Midbrain (tissue), 1 donor: ENCODE results near the gene PROSER3.

ENCODE experiments used
- DNase-seq: peaks from one replicate; lab custom pipeline; 2025; lab: John Stamatoyannopoulos, UW

The PROSER3 gene

DNA sequence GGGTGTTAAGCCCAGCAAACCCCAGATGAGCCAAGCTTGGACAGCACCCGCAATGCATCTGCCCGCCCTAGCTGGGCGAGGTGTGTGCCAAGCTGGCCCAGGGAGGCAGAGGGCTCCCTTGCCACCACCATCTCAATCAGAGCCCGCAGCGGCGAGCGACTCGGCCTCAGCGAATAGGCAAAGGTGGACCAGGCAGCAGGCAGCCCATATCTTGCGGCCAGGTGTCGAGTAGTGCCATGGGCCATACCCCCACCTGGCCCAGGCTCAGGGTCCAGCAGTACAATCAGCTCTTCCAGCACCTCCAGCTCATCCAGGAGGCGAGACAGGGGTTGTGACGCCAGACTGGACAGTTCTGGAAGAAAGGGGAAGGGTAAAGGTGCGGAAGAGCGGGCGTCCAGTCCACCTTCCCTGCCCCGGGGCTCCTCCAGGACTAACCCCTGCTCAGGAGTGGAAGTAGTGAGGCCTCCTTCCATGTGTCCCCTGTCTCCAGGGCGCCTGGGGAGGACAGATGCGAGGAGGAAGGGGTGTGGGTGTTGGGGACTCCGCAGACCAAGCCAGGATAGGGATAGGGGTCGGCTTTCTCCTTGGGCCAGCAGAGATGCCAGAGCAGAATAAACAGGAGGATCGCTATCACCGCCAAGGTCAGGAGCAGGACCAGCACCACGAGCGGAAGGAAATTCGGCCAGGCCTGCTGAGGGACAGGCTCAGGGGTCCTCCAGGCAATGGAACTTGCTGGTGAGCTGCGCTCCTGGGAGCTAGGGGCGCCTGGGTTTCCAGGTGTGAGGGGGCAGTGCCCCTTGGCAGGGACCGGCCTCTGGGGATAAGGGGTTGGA, 18.5 kb upstream of the PROSER3 start:
- no peak for DNase-seq

DNA sequence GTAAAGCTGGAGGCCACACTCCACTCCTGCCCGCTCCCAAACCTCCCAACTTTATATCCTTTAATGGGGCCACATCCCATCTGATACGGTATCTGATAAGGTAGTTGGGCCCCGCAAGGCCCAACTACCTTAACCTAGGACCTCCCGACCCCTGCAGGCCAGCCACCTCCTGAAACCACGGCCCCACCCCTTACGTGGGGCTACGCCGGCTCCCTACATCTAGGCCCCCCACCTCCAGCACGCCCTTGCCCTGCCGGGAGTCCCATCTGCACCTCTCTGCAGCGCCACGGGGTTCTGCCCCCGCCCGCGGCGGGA, 17.9 kb upstream of the PROSER3 start:
- DNase-seq: no peak

DNA sequence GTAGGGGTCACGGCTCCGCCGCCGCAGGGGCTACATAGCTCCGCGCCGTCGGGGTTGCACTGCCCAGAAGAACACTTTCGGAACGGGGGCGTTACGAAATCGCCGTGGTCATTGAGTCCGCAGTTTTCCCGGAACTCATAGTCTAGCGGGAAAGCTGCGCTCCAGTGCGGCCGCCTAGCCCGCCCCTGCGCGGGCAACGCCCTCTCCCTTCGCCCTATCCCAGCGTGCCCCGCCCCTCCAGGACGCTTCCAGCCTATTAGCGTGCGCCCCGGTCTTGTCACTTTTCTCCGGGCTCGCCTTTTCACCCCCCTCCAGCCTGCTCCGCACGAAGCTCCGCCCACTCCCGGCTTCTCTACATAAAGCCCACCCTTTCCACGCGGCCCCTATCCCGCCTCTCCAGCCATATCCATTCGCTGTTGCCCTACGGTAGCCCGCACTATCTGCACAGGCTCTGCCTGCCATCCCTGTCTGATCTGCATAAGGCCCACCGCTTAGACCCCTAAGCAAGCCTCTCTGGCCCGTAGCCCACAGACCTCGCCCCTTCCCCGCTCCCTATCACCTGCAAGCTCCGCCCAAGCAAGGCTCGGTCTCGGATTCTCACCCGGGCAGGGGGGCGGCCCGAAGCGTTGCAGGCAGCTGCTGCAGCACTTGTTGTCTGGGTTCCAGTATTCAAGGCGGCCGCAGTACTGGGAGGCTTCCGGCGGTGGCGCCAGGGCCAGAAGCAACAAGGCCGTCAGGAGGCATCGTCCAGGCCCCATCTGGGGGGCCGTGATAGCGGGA, 17.4 kb upstream of the PROSER3 start:
- peak; percentile 99 for DNase-seq

DNA sequence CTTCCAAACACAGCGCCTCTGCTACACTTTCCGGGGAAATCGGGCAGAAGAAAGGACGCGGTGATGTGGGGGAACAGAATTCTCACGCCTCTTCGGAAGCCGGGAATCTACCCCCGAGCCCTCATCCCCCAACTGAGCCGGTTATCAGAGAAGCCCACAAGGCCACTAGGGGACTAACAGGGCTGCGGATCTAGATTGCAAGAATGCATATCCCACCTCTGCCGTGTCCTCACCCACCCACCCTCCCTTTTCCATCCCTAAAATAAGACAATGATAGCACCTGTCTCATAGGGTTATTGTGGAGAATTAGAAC, 16.8 kb upstream of the PROSER3 start:
- no peak for DNase-seq

DNA sequence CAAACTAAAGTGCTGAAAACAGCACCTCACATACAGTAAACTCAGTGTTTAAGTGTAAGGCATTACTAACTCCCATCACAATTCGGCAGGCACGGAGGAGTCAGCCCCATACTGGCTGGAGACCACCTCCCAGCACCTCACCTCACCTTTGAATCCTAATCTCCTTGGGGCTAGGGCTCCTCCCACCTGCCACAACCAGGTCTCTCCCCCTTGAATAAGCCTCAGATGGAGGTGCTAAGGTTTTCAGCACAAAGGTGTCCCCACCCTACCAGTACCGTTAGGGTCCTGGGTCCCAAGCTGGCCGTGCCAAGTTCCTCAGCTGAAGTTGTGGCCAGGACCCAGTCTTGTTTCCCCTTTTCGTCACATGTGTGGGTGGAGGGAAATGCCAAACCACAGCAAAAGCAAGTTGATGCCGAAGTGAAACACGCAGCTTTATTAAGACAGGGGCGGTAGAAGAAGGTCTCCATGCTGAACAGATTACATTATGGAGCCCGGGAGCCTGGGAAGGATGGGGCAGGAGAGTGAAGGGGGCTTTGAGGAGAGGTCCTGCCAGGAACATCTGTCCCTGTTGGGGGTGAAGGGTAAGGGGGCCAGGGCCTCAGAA, 15.8 kb upstream of the PROSER3 start, which contains the start of gene IGFLR1:
IGFLR1 (minus strand) TSS at position 332 of the 604 bp plus-strand sequence. CDS start 1,272 bp downstream, outside the sequence.
- peak; percentile 22 for DNase-seq

DNA sequence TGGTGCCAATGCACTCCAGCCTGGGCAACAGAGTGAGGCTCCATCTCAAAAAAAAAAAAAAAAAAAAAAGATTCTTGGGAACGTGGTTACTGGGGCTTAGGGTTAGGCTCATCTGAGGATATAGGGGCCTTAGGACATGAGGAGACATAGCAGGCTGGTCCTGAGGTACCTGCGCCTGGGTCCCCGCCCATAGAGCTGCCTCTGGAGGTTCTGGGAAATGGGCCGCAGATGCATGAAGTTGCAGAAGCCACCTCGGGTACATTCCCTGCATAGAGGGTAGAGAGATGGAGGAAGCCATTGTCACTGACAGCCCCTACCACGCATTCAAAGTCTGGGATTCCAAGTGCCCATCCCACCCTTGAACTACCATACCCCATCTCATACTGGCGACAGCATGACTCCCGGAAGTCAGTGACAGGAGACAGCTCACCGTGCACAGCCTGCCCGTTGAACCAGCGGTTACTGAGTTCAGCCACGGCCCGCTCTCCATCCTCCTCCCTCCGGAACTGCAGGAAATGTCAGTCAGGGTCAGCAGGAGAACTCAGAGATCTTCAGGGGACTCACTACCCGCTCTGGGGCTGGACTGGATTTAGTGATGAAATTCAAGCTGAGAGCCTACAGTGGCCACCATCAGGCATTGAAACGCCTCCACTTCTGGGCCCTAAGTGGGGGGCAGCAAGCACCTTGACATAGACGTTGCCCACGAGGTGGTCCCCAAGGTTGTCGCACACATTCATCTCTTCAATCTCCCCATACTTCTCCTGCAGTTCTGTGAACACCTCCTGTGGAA, 14.1 kb upstream of the PROSER3 start:
- no peak for DNase-seq

DNA sequence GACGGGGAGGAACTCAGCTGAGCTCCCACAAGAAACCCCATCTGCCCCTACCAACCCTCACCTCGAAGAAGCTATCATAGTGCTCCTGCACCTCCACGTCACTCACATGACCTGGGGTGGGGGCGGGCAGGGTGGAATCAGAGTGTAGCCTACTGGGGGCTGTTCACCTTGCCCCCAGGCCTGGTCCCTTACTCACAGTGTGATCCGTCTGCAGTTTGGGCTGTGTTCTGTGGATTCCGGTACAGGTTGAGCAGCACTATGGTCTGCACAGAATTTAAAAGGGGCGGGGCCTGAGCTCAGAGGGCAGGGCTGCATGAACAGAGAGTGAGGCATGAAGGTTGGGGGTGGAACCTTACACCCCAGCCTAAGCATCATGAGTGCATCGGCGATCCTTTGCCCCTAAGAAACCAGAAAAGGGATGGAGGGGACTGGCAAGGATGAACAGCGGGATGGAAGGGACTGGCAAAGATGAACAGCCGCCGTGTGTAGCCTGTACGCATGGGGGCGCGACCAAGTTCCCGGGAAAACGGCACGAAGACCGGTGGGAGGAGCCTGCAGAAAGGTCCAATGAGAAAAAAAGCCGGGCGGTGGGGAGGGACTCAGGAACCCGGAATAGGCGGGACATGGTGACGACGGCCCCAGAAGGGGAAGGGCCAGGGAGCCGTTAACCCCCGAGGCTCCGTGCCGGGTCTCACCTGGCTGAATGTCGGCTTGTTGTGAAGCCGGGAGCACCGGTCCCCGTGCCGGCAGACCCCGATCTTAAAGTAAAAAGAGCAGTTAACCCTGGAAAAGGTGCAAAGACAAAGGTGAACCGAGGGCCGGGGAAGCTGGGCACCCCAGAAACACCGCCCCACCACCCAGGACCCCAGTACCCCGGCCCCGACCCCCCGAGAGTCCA, 13.3 kb upstream of the PROSER3 start:
- peak; percentile 96 for DNase-seq

DNA sequence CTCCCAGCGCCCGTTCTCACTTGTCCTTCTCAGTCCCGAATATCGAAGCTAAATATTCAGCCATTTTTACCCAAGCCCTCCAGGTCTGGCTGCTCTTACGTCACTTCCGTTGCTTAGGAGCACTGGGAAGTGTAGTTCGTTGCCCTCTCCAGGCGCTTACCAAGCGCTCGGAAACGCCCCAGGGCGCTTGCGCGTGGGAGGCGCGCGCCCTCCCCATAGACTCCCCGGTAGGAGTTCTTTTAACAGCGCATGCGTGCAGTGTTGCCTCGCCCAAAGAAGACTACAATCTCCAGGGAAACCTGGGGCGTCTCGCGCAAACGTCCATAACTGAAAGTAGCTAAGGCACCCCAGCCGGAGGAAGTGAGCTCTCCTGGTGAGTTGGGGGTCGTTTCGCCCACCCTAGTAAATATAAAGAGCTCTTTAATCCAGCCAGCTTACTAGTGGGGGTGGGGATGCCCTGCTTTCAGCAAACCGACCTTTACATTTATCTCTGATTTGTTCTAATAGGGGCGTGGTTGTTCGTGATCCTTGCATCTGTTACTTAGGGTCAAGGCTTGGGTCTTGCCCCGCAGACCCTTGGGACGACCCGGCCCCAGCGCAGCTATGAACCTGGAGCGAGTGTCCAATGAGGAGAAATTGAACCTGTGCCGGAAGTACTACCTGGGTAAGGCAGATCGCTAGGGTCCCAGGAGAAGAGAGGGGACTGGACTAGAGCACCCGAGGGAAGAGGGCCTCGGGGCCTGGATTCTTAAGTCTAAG, 12.5 kb upstream of the PROSER3 start, which contains the start of the genes PSENEN and U2AF1L4:
PSENEN (plus strand) TSS at position 324 of the 759 bp plus-strand sequence; CDS start at position 604, 280 bp downstream.
U2AF1L4 (minus strand) TSS at position 91 of the 759 bp plus-strand sequence; CDS start at position 64, 27 bp downstream.
- peak; percentile 100 for DNase-seq

DNA sequence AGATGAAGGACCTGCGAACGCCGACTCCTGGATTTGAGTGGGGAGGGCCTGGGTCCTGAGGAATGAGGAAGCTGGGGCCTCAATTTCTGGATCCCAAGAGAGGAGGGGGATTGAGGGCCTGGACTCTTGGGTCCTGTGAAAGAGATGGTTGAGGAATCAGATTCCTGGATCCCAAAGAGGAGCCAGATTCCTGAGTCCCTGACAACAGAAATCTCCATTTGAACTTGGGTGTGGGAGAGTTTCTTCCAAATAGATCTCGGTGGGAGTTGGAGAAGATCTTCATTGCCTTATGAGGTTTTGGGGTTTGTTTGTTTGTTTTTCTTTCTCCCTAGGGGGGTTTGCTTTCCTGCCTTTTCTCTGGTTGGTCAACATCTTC, 11.9 kb upstream of the PROSER3 start:
- DNase-seq: no peak

DNA sequence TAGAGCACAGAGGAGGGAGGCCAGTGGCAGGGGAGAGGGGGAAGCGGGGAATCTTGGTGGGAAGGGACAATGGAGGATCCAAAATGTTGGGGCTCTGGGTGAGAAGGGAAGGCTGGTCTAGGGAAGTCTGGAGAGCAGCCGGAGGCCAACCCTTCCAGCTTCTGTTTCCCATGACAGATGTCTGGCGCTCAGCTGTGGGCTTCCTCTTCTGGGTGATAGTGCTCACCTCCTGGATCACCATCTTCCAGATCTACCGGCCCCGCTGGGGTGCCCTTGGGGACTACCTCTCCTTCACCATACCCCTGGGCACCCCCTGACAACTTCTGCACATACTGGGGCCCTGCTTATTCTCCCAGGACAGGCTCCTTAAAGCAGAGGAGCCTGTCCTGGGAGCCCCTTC, 11.4 kb upstream of the PROSER3 start:
- no peak for DNase-seq

DNA sequence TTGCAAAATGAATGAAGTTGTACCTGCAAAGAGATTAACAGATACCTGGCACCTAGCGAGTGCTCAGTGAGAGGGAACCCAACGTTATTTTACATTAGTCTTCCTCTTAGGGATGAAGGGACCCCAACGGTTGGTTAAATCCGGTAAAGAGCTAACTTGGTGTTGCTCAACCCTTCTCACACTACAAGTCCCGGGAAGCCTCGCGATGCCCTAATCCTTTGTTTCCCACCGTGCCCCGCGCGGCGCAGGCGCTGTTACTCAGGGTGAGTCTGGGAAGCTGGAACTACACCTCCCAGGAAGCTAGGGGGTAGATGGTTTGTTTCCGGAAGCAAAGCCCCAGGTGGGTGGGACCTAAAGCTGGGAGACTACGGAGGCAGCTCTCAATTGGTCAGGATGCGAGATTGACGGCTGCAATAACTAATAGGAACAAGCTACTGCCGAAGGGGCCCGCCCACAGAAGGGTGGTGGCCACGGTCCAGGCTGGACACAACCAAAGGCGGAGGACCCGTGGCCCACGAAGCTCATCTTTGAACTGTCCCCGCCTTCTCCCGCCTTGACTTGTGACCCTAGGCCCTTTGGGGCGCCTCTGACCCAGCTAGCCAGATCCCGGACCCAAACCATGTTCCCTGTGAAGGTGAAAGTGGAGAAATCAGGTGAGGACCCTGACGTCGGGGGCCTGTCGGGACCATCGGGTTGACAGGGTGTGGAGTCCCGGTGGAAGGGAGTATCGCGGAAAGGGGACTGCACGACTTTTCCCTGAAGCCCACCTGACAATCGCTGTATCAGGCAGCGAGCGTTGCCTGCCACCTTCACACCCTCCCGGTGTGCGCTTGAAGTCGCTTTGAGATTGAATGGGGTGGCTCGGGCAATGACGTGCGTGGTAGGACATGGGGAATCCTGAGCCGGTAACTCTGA, 9.6 kb upstream of the PROSER3 start, which contains the start of gene LIN37:
LIN37 (plus strand) TSS at position 471 of the 915 bp plus-strand sequence; CDS start at position 620, 149 bp downstream.
- DNase-seq: peak; percentile 100

DNA sequence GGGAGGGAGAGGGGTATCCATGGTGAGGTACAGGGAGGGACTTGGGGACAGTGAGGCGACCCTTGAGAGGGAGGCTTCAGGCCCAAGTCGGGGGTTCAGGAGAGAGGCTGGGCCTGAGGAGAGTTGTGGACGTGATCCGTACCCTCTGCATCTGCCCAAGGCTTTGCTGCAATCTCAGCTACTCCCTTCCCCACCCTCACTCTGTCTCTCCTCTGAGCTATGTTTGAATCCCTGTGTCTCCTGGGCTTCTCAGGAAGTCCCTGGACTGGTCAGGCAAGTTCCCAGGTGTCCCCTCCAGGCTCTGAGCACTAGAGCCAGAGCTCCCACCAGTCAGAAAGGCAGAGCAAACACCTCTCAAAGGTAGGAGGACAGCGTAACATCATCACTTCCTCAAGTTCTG, 7.8 kb upstream of the PROSER3 start:
- DNase-seq: no peak

DNA sequence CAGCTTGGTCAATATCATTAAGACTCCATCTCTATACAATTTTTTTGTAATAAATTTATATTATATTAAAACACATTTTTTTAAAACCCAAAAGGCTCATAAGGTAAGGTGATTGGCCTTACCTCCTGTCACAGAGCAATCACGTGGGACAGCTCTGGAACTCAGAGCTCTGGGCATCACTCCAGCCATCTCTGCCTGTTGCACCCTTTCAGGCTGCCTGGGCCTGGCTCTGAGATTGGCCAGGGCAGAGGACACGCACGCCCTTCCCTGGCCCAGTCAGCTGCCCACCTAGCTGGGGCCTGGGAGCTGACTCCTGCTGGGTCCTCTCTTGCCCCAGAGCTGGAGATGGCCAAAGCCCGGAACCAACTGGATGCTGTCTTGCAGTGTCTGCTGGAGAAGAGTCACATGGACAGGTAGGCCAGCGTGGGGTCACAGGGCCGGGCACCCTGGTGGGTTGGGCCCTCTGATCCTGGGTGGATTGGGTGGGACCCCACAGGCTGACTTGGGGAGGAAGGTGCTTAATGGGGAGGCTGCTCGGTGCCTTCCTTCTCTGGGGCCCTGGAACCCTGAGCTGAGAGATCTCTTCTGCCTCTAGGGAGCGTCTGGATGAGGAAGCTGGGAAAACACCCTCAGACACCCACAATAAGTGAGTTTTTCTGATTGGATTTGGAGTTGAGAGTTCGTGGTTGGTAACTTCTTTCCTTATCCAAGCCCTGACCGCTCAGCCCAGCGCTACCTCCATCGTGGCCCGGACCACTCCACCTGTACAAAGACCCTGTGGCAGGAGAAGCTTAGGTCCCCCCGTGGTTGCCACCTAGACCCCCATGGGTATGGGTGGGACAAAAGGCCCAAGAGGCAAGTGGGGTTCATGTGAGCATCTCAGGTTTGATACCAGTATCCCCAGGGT, 5.9 kb upstream of the PROSER3 start:
- DNase-seq: no peak

DNA sequence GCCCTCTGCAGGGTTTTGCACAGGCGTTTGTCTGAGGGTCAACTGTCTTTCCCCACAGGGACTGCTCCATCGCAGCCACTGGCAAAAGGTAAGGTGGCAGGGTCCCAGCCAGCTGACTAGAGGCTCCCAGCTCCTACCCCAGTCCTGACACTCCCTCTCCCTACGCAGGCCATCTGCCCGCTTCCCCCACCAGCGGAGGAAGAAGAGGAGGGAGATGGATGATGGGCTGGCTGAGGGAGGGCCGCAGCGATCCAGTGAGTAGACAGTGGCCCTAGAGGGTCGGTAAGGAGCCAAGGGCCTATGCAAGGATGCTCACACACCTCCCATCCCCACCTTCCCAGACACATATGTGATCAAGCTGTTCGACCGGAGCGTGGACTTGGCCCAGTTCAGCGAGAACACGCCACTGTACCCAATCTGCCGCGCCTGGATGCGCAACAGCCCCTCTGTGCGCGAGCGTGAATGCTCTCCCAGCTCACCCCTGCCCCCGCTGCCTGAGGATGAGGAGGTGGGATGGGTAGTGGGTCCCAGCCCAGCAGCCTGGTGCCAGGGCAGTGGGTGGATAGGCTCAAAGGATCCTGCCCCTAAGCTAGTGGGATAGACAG, 5.1 kb upstream of the PROSER3 start:
- no peak for DNase-seq

DNA sequence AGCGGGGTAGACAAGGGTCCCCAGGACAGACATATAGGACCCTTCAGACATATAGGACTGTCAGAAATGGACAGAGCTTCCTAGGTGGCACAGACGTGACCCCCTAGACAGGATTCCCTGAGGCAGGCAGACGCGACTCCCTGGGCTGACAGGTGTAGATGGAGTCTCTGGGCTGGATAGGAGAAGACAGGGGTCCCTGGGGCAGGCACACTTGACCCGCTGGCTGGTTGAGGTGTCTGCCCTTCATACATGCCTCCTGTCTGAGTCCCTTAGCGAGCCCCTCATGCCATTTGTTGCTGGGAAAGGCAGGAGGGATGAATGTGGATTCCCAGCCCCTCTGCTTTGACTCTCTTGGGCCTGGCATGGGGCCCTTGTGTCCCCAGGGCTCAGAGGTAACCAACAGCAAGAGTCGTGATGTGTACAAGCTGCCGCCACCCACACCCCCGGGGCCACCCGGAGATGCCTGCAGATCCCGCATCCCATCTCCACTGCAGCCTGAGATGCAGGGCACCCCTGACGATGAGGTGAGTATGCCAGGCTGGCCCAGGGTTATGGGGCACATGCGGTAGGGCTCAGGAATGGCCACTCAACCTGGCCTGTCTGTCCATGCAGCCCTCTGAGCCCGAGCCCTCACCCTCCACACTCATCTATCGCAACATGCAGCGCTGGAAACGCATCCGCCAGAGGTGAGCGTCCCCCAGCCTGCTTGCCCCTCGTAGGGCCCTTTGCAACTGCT, 4.2 kb upstream of the PROSER3 start:
- no peak for DNase-seq

DNA sequence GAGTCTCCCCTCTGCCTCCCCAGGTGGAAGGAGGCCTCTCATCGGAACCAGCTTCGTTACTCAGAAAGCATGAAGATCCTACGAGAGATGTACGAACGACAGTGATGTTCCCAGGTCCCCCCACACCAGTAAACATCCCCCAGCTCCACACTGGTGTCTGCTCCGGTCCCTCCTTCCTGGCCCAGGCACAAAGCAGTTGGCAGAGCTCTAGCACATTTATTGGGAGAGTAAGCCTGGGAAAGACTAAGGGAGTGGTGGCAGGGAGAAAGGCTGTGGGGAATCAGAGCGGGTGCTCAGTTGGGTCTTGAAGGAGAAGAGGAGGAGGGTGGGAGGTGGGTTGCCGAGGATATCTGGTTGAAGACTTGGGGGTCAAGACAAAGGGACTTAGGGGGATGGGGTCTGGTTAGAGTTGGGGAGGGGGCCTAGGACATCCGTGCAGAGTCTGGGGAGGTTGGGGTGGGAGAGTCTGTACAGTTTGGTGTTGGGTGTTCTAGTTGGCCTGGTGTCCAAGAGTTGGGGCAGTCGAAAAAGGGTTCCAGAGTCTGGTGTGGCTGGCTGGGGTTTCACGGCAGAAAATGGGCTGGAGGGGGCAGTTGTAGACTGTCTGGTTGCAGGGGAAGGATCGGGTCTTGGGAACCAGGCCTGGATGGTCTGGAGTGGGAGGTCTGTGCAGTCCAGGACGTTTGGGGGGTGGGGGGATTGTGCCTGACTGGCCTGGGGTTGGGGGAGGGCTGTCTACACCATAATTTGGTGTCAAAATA, 3.4 kb upstream of the PROSER3 start:
- no peak for DNase-seq
